HepG2 (cell line): ENCODE data around the gene VWA3A. TPM values are rescaled to one million over a fixed set of nuclear protein-coding genes. Genes with fewer than 3 reads are reported as not detected.

Experiments used
- HNRNPUL1 ChIP-seq: fragments of 200-400 bp; formaldehyde crosslinking; IDR thresholded peaks from 2 replicates; pipeline ENCODE4 v1.6.1; 2017; ENCODE audit warnings: low read depth, mild to moderate bottlenecking, low read length, moderate library complexity
- KLF12 ChIP-seq: sonication (generic); formaldehyde crosslinking; IDR thresholded peaks from 2 replicates; pipeline ENCODE4 v1.4.0; 2020; ENCODE audit warnings: missing genetic modification reagents, borderline replicate concordance
- RAD51 ChIP-seq: fragments of 450-650 bp; IDR thresholded peaks from 2 replicates; pipeline ENCODE4 v1.6.1; 2016; ENCODE audit warnings: borderline replicate concordance
- REL ChIP-seq: sonication (generic); formaldehyde crosslinking; conservative IDR thresholded peaks from 2 replicates; pipeline ENCODE4 v1.8.0; 2022; ENCODE audit warnings: mild to moderate bottlenecking, missing genetic modification reagents, moderate library complexity
- SOX13 ChIP-seq, 3 experiments: fragments of 450-650 bp in 1 of 3; sonication (generic) in 1 of 3; formaldehyde crosslinking in 1 of 3; IDR thresholded peaks in 2 of 3; conservative IDR thresholded peaks in 1 of 3; 2 replicates each; pipeline versions ENCODE4 v1.5.0 to v1.6.1; 2016 to 2020; ENCODE audit warnings: antibody characterized with exemption in 1 of 3, mild to moderate bottlenecking in 1 of 3, missing compliant biosample characterization in 1 of 3, missing genetic modification reagents in 1 of 3, moderate library complexity in 1 of 3
- SOX6 ChIP-seq, 2 experiments: fragments of 450-650 bp in 1 of 2; sonication (generic) in 1 of 2; formaldehyde crosslinking in 1 of 2; IDR thresholded peaks; 2 replicates each; pipeline versions ENCODE4 v1.4.0 to v1.6.1; 2017 to 2020; ENCODE audit warnings: antibody characterized with exemption in 1 of 2, mild to moderate bottlenecking in 1 of 2, missing genetic modification reagents in 1 of 2
- ZNF24 ChIP-seq: fragments of 450-650 bp; IDR thresholded peaks from 2 replicates; pipeline ENCODE4 v1.6.1; 2017; ENCODE audit warnings: antibody characterized with exemption, mild to moderate bottlenecking
- ZNF331 ChIP-seq: sonication (generic); formaldehyde crosslinking; IDR thresholded peaks from 2 replicates; pipeline ENCODE4 v1.4.0; 2020; ENCODE audit warnings: missing genetic modification reagents
- ZNF543 ChIP-seq: sonication (generic); formaldehyde crosslinking; IDR thresholded peaks from 2 replicates; pipeline ENCODE4 v1.4.0; 2020; ENCODE audit warnings: mild to moderate bottlenecking, missing genetic modification reagents
- ZNF709 ChIP-seq: sonication (generic); formaldehyde crosslinking; IDR thresholded peaks from 2 replicates; pipeline ENCODE4 v1.5.0; 2020; ENCODE audit warnings: mild to moderate bottlenecking, missing genetic modification reagents
- ZNF790 ChIP-seq: sonication (generic); formaldehyde crosslinking; IDR thresholded peaks from 2 replicates; pipeline ENCODE4 v1.8.0; 2022; ENCODE audit warnings: missing genetic modification reagents, mild to moderate bottlenecking, borderline replicate concordance
- polyA plus RNA-seq, 8 experiments: library from polyadenylated mRNA; depleted of rRNA in 3 of 8; stranded (reverse) in 7 of 8; unstranded in 1 of 8; fragments of >200 nt; fragmentation: Illumina TruSeq in 4 of 8; extraction: Trizol in 4 of 8; gene quantifications; 2 replicates each; pipeline versions ENCODE4 v1.2.1 to v1.2.3, GENCODE V29; 2011 to 2016; ENCODE audit warnings: low read depth in 4 of 8, missing spikeins in 1 of 8, mixed read lengths in 1 of 8; ENCODE audit not compliant: insufficient read depth in 1 of 8
- total RNA-seq, 5 experiments: library from RNA; depleted of rRNA; stranded (reverse); fragments of >200 nt; fragmentation: Illumina TruSeq; extraction: Trizol; gene quantifications; 2 replicates each; pipeline ENCODE4 v1.2.3, GENCODE V29; 2016; ENCODE audit warnings: low read depth in 1 of 5
- TF ChIP-seq, protein P1 (sequence below): sonication (generic); formaldehyde crosslinking; IDR thresholded peaks from 2 replicates; pipeline ENCODE4 v1.5.0; 2020; ENCODE audit warnings: mild to moderate bottlenecking, missing genetic modification reagents, borderline replicate concordance
- TF ChIP-seq, protein P2 (sequence below): sonication (generic); formaldehyde crosslinking; IDR thresholded peaks from 2 replicates; pipeline ENCODE4 v1.5.1; 2020; ENCODE audit warnings: mild to moderate bottlenecking, missing genetic modification reagents
- TF ChIP-seq, protein P3 (sequence below): sonication (generic); formaldehyde crosslinking; IDR thresholded peaks from 2 replicates; pipeline ENCODE4 v1.5.0; 2020; ENCODE audit warnings: missing genetic modification reagents

The VWA3A gene
- total and polyA plus RNA-seq, 2 of the 13 experiments (the other 11 are each of a cell fraction or from before 2014, with no cell fraction given), result 0.03 to 0.07 TPM

DNA sequence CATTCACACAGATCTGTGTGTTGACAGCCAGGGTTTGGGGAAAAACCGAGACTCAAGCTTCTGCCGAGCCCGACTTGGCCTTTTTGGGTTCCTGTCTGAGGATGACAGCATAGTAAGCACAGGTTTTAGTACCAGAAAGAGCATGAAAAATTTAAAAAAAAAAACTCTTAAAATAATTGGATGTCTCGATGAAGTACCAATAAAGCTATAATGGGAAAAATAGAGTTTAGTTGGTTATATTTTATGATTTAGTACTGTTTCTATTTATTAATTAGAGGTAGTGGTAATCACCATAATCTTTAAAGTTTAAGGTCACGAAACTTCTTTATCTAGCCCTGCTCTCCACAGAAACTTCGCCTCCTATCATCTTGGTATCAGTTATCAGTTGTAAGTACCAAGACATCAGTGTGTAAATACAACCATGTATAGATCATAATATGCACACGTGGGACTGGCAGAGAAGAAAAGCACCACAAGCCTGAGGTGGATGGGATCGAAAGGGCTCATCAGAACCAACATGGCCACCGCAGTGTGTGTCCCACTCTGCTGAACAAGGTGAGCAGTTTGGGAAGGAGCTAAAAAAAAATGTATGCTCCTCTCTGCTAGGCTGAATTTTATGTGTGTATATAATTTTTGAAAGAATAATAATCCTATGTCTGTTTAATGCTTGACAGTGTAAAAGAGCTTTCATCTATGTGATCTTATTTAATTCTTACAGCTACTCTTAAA is 99.4 kb downstream of the VWA3A start (continued):
- TF ChIP-seq, protein P1, sequence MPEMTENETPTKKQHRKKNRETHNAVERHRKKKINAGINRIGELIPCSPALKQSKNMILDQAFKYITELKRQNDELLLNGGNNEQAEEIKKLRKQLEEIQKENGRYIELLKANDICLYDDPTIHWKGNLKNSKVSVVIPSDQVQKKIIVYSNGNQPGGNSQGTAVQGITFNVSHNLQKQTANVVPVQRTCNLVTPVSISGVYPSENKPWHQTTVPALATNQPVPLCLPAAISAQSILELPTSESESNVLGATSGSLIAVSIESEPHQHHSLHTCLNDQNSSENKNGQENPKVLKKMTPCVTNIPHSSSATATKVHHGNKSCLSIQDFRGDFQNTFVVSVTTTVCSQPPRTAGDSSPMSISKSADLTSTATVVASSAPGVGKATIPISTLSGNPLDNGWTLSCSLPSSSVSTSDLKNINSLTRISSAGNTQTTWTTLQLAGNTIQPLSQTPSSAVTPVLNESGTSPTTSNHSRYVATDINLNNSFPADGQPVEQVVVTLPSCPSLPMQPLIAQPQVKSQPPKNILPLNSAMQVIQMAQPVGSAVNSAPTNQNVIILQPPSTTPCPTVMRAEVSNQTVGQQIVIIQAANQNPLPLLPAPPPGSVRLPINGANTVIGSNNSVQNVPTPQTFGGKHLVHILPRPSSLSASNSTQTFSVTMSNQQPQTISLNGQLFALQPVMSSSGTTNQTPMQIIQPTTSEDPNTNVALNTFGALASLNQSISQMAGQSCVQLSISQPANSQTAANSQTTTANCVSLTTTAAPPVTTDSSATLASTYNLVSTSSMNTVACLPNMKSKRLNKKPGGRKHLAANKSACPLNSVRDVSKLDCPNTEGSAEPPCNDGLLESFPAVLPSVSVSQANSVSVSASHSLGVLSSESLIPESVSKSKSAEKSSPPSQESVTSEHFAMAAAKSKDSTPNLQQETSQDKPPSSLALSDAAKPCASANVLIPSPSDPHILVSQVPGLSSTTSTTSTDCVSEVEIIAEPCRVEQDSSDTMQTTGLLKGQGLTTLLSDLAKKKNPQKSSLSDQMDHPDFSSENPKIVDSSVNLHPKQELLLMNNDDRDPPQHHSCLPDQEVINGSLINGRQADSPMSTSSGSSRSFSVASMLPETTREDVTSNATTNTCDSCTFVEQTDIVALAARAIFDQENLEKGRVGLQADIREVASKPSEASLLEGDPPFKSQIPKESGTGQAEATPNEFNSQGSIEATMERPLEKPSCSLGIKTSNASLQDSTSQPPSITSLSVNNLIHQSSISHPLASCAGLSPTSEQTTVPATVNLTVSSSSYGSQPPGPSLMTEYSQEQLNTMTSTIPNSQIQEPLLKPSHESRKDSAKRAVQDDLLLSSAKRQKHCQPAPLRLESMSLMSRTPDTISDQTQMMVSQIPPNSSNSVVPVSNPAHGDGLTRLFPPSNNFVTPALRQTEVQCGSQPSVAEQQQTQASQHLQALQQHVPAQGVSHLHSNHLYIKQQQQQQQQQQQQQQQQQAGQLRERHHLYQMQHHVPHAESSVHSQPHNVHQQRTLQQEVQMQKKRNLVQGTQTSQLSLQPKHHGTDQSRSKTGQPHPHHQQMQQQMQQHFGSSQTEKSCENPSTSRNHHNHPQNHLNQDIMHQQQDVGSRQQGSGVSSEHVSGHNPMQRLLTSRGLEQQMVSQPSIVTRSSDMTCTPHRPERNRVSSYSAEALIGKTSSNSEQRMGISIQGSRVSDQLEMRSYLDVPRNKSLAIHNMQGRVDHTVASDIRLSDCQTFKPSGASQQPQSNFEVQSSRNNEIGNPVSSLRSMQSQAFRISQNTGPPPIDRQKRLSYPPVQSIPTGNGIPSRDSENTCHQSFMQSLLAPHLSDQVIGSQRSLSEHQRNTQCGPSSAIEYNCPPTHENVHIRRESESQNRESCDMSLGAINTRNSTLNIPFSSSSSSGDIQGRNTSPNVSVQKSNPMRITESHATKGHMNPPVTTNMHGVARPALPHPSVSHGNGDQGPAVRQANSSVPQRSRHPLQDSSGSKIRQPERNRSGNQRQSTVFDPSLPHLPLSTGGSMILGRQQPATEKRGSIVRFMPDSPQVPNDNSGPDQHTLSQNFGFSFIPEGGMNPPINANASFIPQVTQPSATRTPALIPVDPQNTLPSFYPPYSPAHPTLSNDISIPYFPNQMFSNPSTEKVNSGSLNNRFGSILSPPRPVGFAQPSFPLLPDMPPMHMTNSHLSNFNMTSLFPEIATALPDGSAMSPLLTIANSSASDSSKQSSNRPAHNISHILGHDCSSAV (CRISPR knock-in tag), result no peak
- TF ChIP-seq REL (CRISPR knock-in tag), result no peak
- TF ChIP-seq HNRNPUL1, result no peak
- TF ChIP-seq SOX13 (IDR thresholded peaks at IDR 0.05), result 0 out of 2 replicates have a peak, but pooled peaks have one; percentile 9
- TF ChIP-seq SOX13 (CRISPR knock-in tag; conservative IDR thresholded peaks at IDR 0.05 in 1 of 2, IDR thresholded peaks at IDR 0.05 in 1 of 2), result 0 out of 4 replicates have a peak, but pooled peaks of 1 of the 2 experiments have one; percentile 49
- TF ChIP-seq, protein P2, sequence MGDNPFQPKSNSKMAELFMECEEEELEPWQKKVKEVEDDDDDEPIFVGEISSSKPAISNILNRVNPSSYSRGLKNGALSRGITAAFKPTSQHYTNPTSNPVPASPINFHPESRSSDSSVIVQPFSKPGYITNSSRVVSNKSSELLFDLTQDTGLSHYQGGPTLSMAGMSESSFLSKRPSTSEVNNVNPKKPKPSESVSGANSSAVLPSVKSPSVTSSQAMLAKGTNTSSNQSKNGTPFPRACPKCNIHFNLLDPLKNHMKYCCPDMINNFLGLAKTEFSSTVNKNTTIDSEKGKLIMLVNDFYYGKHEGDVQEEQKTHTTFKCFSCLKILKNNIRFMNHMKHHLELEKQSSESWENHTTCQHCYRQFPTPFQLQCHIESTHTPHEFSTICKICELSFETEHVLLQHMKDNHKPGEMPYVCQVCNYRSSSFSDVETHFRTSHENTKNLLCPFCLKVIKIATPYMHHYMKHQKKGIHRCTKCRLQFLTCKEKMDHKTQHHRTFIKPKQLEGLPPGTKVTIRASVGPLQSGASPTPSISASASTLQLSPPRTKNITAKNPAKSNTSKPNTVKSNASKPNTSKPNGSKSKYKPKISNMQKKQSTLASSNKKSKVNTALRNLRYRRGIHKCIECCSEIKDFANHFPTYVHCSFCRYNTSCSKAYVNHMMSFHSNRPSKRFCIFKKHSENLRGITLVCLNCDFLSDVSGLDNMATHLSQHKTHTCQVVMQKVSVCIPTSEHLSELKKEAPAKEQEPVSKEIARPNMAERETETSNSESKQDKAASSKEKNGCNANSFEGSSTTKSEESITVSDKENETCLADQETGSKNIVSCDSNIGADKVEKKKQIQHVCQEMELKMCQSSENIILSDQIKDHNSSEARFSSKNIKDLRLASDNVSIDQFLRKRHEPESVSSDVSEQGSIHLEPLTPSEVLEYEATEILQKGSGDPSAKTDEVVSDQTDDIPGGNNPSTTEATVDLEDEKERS (CRISPR knock-in tag), result no peak; the same call in 1 of the 2 replicates
- TF ChIP-seq, protein P3, sequence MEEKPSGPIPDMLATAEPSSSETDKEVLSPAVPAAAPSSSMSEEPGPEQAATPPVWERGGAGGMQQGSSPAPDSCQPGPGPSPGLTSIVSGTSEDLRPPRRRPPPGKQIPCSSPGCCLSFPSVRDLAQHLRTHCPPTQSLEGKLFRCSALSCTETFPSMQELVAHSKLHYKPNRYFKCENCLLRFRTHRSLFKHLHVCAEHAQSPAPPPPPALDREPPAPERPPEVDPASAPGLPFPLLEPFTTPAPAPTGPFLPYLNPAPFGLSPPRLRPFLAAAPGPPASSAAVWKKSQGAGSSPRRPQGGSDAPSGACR (CRISPR knock-in tag), result peak; percentile 19; the same call in 1 of the 2 replicates
- no peak for TF ChIP-seq KLF12 (CRISPR knock-in tag)
- no peak for TF ChIP-seq ZNF543 (CRISPR knock-in tag)
- no peak for TF ChIP-seq ZNF790
- TF ChIP-seq ZNF709 (CRISPR knock-in tag), result no peak; the same call in 1 of the 2 replicates
- TF ChIP-seq SOX6 (IDR thresholded peaks at IDR 0.05), result no peak
- no peak for TF ChIP-seq SOX6 (CRISPR knock-in tag; IDR thresholded peaks at IDR 0.05)
- no peak for TF ChIP-seq RAD51
- no peak for TF ChIP-seq ZNF24
- TF ChIP-seq ZNF331 (CRISPR knock-in tag), result no peak
